HG03025 (cell line): ENCODE data around the gene MCU.

Experiments
- ATAC-seq: cut with Tn5 transposase; IDR thresholded peaks from one replicate; pipeline ENCODE4 v1.9.1; 2021; ENCODE audit warnings: mild to moderate bottlenecking, moderate library complexity; ENCODE audit not compliant: unreplicated experiment, low FRiP score

MCU gene

GRCh38 chr10:72830625-72831024, 138.7 kb downstream of the MCU start:
- no peak for ATAC-seq

GRCh38 chr10:72831696-72832409, 139.9 kb downstream of the MCU start:
- no peak for ATAC-seq

- ATAC-seq: no peak
These were observed 140.8 kb downstream of the MCU start for GRCh38 chr10:72832701-72833100.

GRCh38 chr10:72834183-72834825, 142.4 kb downstream of the MCU start:
- ATAC-seq: no peak

GRCh38 chr10:72840319-72840718, 148.4 kb downstream of the MCU start:
- no peak for ATAC-seq

- no peak for ATAC-seq
These were observed 149.5 kb downstream of the MCU start for GRCh38 chr10:72841487-72841886.

- ATAC-seq: no peak
These were observed 150.2 kb downstream of the MCU start for GRCh38 chr10:72842164-72842563.

GRCh38 chr10:72846238-72846637, 154.3 kb downstream of the MCU start:
- no peak for ATAC-seq

- no peak for ATAC-seq
These were observed 155.7 kb downstream of the MCU start for GRCh38 chr10:72847681-72848080.

- no peak for ATAC-seq
These were observed 158.9 kb downstream of the MCU start for GRCh38 chr10:72850861-72851260.

- no peak for ATAC-seq
These were observed 159.6 kb downstream of the MCU start for GRCh38 chr10:72851509-72851908.

GRCh38 chr10:72852508-72852907, 160.6 kb downstream of the MCU start:
- no peak for ATAC-seq

GRCh38 chr10:72855129-72855528, 163.2 kb downstream of the MCU start:
- no peak for ATAC-seq

GRCh38 chr10:72855790-72856189, 163.8 kb downstream of the MCU start:
- no peak for ATAC-seq

- ATAC-seq: no peak
These were observed 166.1 kb downstream of the MCU start for GRCh38 chr10:72858067-72858466.

GRCh38 chr10:72862957-72863356, 171.0 kb downstream of the MCU start:
- no peak for ATAC-seq

- ATAC-seq: no peak
These were observed 183.5 kb downstream of the MCU start for GRCh38 chr10:72875250-72876055.

GRCh38 chr10:72879245-72879644, 187.3 kb downstream of the MCU start:
- ATAC-seq: no peak

GRCh38 chr10:72881291-72881690, 189.3 kb downstream of the MCU start:
- ATAC-seq: no peak

GRCh38 chr10:72883861-72884260, 191.9 kb downstream of the MCU start:
- ATAC-seq: no peak

- ATAC-seq: no peak
These were observed 194.0 kb downstream of the MCU start for GRCh38 chr10:72885953-72886352.
